IPS-18c (cell line): ENCODE data around the gene VN1R4.
A peak's percentile ranks its signal among the peaks of the same experiment; 100 is the strongest.
"Not testable (repeated sequence)": the region's sequence is repeated elsewhere in the genome, so short reads cannot be mapped to it uniquely, and the experiment has no call there.

Experiments
- H3K4me3 ChIP-seq: 2 replicates; pipeline ENCODE4 v1.7.0; 2013; ENCODE audit warnings: low read depth, mild to moderate bottlenecking, low read length, moderate library complexity; ENCODE audit not compliant: insufficient read depth
- H3K9me3 ChIP-seq: one replicate; pipeline ENCODE4 v1.6.1; 2013; ENCODE audit warnings: mild to moderate bottlenecking, low read length, moderate library complexity; ENCODE audit not compliant: control insufficient read depth, insufficient read depth

Gene VN1R4

GRCh38 chr19:53267623-53268022, at the start of gene VN1R4:
Gene VN1R4, minus strand, starts transcription at chr19:53267723. Its CDS starts 58 bp downstream, at chr19:53267665.
- H3K9me3 ChIP-seq, H3K4me3 ChIP-seq: not testable (repeated sequence)

GRCh38 chr19:53311897-53312296, 44.4 kb upstream of the VN1R4 start:
- H3K9me3 ChIP-seq: peaks cover 6% of the 10 kb centered on the region

GRCh38 chr19:53311044-53311443, 43.5 kb upstream of the VN1R4 start:
- H3K9me3 ChIP-seq: peaks cover 6% of the 10 kb centered on the region
- no peak overlapping the region for H3K4me3 ChIP-seq

More at GRCh38 chr19:53311897-53312296, 44.4 kb upstream of the VN1R4 start:
- H3K4me3 ChIP-seq: no peak overlapping the region

- peaks cover 6% of the 10 kb centered on the region for H3K9me3 ChIP-seq
- H3K4me3 ChIP-seq: peak overlapping the region; percentile 32; the same call in 1 of the 2 replicates
Measured at GRCh38 chr19:53308339-53308811, 40.9 kb upstream of the VN1R4 start.

- H3K4me3 ChIP-seq, H3K9me3 ChIP-seq: not testable (repeated sequence)
Measured at GRCh38 chr19:53301341-53301740, 33.8 kb upstream of the VN1R4 start.

GRCh38 chr19:53294786-53295441, 27.4 kb upstream of the VN1R4 start:
- Histone ChIP-seq H3K9me3 (peaks cover 11% of the 10 kb centered on the region), H3K4me3 (no peak overlapping the region)

- Histone ChIP-seq H3K4me3 (no peak overlapping the region), H3K9me3 (peaks cover 11% of the 10 kb centered on the region)
Measured at GRCh38 chr19:53290758-53291549, 23.4 kb upstream of the VN1R4 start.

GRCh38 chr19:53285087-53285486, 17.6 kb upstream of the VN1R4 start:
- Histone ChIP-seq H3K9me3 (peaks cover 4% of the 10 kb centered on the region), H3K4me3 (no peak overlapping the region)

- H3K9me3 ChIP-seq, H3K4me3 ChIP-seq: not testable (repeated sequence)
Measured at GRCh38 chr19:53281947-53282346, 14.4 kb upstream of the VN1R4 start.

- Histone ChIP-seq H3K4me3 (no peak overlapping the region), H3K9me3 (peaks cover 6% of the 10 kb centered on the region)
Measured at GRCh38 chr19:53275480-53275879, 8.0 kb upstream of the VN1R4 start.

GRCh38 chr19:53272044-53272443, 4.5 kb upstream of the VN1R4 start:
- no peak overlapping the region for H3K4me3 ChIP-seq
- peaks cover 6% of the 10 kb centered on the region for H3K9me3 ChIP-seq

- peaks cover 10% of the 10 kb centered on the region for H3K9me3 ChIP-seq
- H3K4me3 ChIP-seq: not testable (repeated sequence)
Measured at GRCh38 chr19:53269861-53270260, 2.3 kb upstream of the VN1R4 start.

- H3K4me3 ChIP-seq, H3K9me3 ChIP-seq: not testable (repeated sequence)
Measured at GRCh38 chr19:53257715-53258342, 9.7 kb downstream of the VN1R4 start, which contains the start of gene VN1R2. Gene VN1R2, plus strand, starts transcription at chr19:53258292. Its CDS starts 84 bp downstream, at chr19:53258376.

- peak within 1 kb of the TSS; percentile 87 for H3K4me3 ChIP-seq
- peaks cover 5% of the 10 kb centered on the region for H3K9me3 ChIP-seq
Measured at GRCh38 chr19:53254411-53255341, 12.8 kb downstream of the VN1R4 start, which contains the start of gene ZNF677. Gene ZNF677, minus strand, starts transcription at chr19:53254873. Its CDS starts 3,323 bp downstream, at chr19:53251550.

GRCh38 chr19:53246498-53246897, 21.0 kb downstream of the VN1R4 start:
- H3K4me3 ChIP-seq: no peak overlapping the region
- peaks cover 13% of the 10 kb centered on the region for H3K9me3 ChIP-seq

GRCh38 chr19:53237114-53237777, 30.3 kb downstream of the VN1R4 start:
- H3K4me3 ChIP-seq: no peak overlapping the region
- peaks cover 14% of the 10 kb centered on the region for H3K9me3 ChIP-seq
